Suprapubic skin (tissue), 4 donors: Measurements from ENCODE around the gene RAB40A. TPM values are rescaled to one million over a fixed set of nuclear protein-coding genes. Genes with fewer than 3 reads are reported as not detected.

Experiments
- DNase-seq, 2 donors: peaks; one replicate each; pipeline ENCODE4 v3.0.0-alpha.2; 2019; ENCODE audit warnings: low spot score in 2 of 2
- H3K27ac ChIP-seq: fragments of 200-600 bp; sonication (generic); one replicate; pipeline ENCODE4 v1.5.1; 2019
- H3K27me3 ChIP-seq: fragments of 200-600 bp; sonication (generic); one replicate; pipeline ENCODE4 v1.5.1; 2019
- H3K36me3 ChIP-seq: fragments of 200-600 bp; sonication (generic); one replicate; pipeline ENCODE4 v1.5.1; 2019
- H3K4me1 ChIP-seq: fragments of 200-600 bp; sonication (generic); one replicate; pipeline ENCODE4 v1.5.1; 2019
- H3K4me3 ChIP-seq: fragments of 200-600 bp; sonication (generic); one replicate; pipeline ENCODE4 v1.5.1; 2019; ENCODE audit warnings: mild to moderate bottlenecking
- H3K9me3 ChIP-seq: fragments of 200-600 bp; sonication (generic); one replicate; pipeline ENCODE4 v1.5.1; 2019
- CTCF ChIP-seq, 2 donors: fragments of 200-600 bp in 1 of 2; fragments of 450-650 bp in 1 of 2; sonication (generic) in 1 of 2; IDR thresholded peaks; one replicate each; pipeline ENCODE4 v1.5.1; 2016 to 2019; ENCODE audit warnings: antibody characterized with exemption in 2 of 2, mild to moderate bottlenecking in 1 of 2, moderate library complexity in 1 of 2
- EP300 ChIP-seq: sonication (generic); formaldehyde crosslinking; IDR thresholded peaks from one replicate; pipeline ENCODE4 v1.6.1; 2017; ENCODE audit warnings: antibody characterized with exemption
- POLR2A ChIP-seq, 2 donors: fragments of 450-650 bp; IDR thresholded peaks; one replicate each; pipeline ENCODE4 v1.6.1; 2017; ENCODE audit warnings: antibody characterized with exemption in 2 of 2, mild to moderate bottlenecking in 2 of 2, moderate library complexity in 2 of 2
- POLR2AphosphoS5 ChIP-seq, 3 donors: sonication (generic); formaldehyde crosslinking; IDR thresholded peaks; one replicate each; pipeline ENCODE4 v1.6.1; 2017; ENCODE audit warnings: antibody characterized with exemption in 3 of 3
- WGBS: methylation state at CpG from one replicate; pipeline ENCODE4 v1.1.5; 2018; 5-methylcytosine and 5-hydroxymethylcytosine counted together
- total RNA-seq, 4 donors: library from RNA; depleted of rRNA; stranded (reverse); fragments of >200 nt; gene quantifications; one replicate each; pipeline ENCODE4 v1.1.0, GENCODE V29; 2016

The RAB40A gene
- total RNA-seq, 4 donors from 2014 or later = 0.31 to 2.4 (median 2.3) TPM; not detected in 1

- no peak for DNase-seq
- no peak for TF ChIP-seq CTCF (IDR thresholded peaks at IDR 0.05)
- TF ChIP-seq POLR2A (IDR thresholded peaks at IDR 0.05) = no peak
- TF ChIP-seq EP300 = no peak
- no peak for TF ChIP-seq POLR2AphosphoS5 (IDR thresholded peaks at IDR 0.05)
- no peaks in the 10 kb centered on the region for H3K36me3 ChIP-seq
- no peaks in the 10 kb centered on the region for H3K4me1 ChIP-seq
- no peak overlapping the region for H3K27ac ChIP-seq
- no peaks in the 10 kb centered on the region for H3K27me3 ChIP-seq
- H3K4me3 ChIP-seq = no peak overlapping the region
- WGBS = 48% methylated on average over 2 of the region's 2 CpGs
- H3K9me3 ChIP-seq = no peaks in the 10 kb centered on the region
Observed at GRCh38 chrX:103556963-103557612, 37.8 kb upstream of the RAB40A start.

- Histone ChIP-seq H3K36me3 (no peaks in the 10 kb centered on the region), H3K4me3 (peak overlapping the region; percentile 40), H3K4me1 (no peaks in the 10 kb centered on the region), H3K27me3 (no peaks in the 10 kb centered on the region), H3K27ac (no peak overlapping the region), H3K9me3 (no peaks in the 10 kb centered on the region)
- TF ChIP-seq EP300 (no peak), POLR2AphosphoS5 (IDR thresholded peaks at IDR 0.05) (no peak), POLR2A (IDR thresholded peaks at IDR 0.05) (no peak), CTCF (IDR thresholded peaks at IDR 0.05) (no peak)
- DNase-seq = no peak
- 32% methylated on average over 19 of the region's 19 CpGs for WGBS
Observed at GRCh38 chrX:103554687-103555424, 35.6 kb upstream of the RAB40A start.

GRCh38 chrX:103552236-103552635 lies 32.9 kb upstream of the RAB40A start:
- WGBS = 81% methylated on average over 1 of the region's 1 CpG

GRCh38 chrX:103550415-103551051 lies 31.2 kb upstream of the RAB40A start:
- Histone ChIP-seq H3K4me1 (no peaks in the 10 kb centered on the region), H3K9me3 (no peaks in the 10 kb centered on the region), H3K27ac (no peak overlapping the region), H3K4me3 (no peak overlapping the region), H3K27me3 (no peaks in the 10 kb centered on the region), H3K36me3 (no peaks in the 10 kb centered on the region)
- TF ChIP-seq POLR2A (IDR thresholded peaks at IDR 0.05) (no peak), POLR2AphosphoS5 (IDR thresholded peaks at IDR 0.05) (no peak), CTCF (IDR thresholded peaks at IDR 0.05) (no peak), EP300 (no peak)
- DNase-seq = no peak
- WGBS = 42% methylated on average over 3 of the region's 3 CpGs

More at GRCh38 chrX:103552236-103552635, 32.9 kb upstream of the RAB40A start:
- no peaks in the 10 kb centered on the region for H3K9me3 ChIP-seq
- TF ChIP-seq POLR2A (IDR thresholded peaks at IDR 0.05) = no peak
- no peaks in the 10 kb centered on the region for H3K27me3 ChIP-seq
- DNase-seq = no peak
- H3K36me3 ChIP-seq = no peaks in the 10 kb centered on the region
- H3K4me1 ChIP-seq = no peaks in the 10 kb centered on the region
- no peak overlapping the region for H3K27ac ChIP-seq
- H3K4me3 ChIP-seq = no peak overlapping the region

- TF ChIP-seq EP300 (no peak), POLR2A (IDR thresholded peaks at IDR 0.05) (no peak), POLR2AphosphoS5 (IDR thresholded peaks at IDR 0.05) (no peak), CTCF (IDR thresholded peaks at IDR 0.05) (no peak)
Observed at GRCh38 chrX:103549916-103550315, 30.6 kb upstream of the RAB40A start.

More at GRCh38 chrX:103549916-103550315, 30.6 kb upstream of the RAB40A start:
- no peaks in the 10 kb centered on the region for H3K4me1 ChIP-seq
- no peak for DNase-seq
- no peaks in the 10 kb centered on the region for H3K27me3 ChIP-seq
- H3K27ac ChIP-seq = no peak overlapping the region
- no peaks in the 10 kb centered on the region for H3K36me3 ChIP-seq
- H3K4me3 ChIP-seq = no peak overlapping the region
- WGBS = 52% methylated on average over 3 of the region's 3 CpGs
- no peaks in the 10 kb centered on the region for H3K9me3 ChIP-seq
